ENCODE measurements around the gene DCAF17.

GRCh38 chr2:171523088-171524017 lies 89.3 kb downstream of the DCAF17 start:
- TF ChIP-seq JUN (IDR thresholded peaks at IDR 0.05) (no peak), POLR2A (IDR thresholded peaks at IDR 0.05; ENCODE audit: low read length) (no peak), SMC3 (IDR thresholded peaks at IDR 0.05) (no peak), RCOR1 (IDR thresholded peaks at IDR 0.05; ENCODE audit: low read depth, low read length) (no peak)
- TF ChIP-seq, protein P1, sequence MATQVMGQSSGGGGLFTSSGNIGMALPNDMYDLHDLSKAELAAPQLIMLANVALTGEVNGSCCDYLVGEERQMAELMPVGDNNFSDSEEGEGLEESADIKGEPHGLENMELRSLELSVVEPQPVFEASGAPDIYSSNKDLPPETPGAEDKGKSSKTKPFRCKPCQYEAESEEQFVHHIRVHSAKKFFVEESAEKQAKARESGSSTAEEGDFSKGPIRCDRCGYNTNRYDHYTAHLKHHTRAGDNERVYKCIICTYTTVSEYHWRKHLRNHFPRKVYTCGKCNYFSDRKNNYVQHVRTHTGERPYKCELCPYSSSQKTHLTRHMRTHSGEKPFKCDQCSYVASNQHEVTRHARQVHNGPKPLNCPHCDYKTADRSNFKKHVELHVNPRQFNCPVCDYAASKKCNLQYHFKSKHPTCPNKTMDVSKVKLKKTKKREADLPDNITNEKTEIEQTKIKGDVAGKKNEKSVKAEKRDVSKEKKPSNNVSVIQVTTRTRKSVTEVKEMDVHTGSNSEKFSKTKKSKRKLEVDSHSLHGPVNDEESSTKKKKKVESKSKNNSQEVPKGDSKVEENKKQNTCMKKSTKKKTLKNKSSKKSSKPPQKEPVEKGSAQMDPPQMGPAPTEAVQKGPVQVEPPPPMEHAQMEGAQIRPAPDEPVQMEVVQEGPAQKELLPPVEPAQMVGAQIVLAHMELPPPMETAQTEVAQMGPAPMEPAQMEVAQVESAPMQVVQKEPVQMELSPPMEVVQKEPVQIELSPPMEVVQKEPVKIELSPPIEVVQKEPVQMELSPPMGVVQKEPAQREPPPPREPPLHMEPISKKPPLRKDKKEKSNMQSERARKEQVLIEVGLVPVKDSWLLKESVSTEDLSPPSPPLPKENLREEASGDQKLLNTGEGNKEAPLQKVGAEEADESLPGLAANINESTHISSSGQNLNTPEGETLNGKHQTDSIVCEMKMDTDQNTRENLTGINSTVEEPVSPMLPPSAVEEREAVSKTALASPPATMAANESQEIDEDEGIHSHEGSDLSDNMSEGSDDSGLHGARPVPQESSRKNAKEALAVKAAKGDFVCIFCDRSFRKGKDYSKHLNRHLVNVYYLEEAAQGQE (IDR thresholded peaks at IDR 0.05), result no peak
- TF ChIP-seq, protein P2, sequence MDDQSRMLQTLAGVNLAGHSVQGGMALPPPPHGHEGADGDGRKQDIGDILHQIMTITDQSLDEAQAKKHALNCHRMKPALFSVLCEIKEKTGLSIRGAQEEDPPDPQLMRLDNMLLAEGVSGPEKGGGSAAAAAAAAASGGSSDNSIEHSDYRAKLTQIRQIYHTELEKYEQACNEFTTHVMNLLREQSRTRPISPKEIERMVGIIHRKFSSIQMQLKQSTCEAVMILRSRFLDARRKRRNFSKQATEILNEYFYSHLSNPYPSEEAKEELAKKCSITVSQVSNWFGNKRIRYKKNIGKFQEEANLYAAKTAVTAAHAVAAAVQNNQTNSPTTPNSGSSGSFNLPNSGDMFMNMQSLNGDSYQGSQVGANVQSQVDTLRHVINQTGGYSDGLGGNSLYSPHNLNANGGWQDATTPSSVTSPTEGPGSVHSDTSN (IDR thresholded peaks at IDR 0.05), result no peak
- TF ChIP-seq, protein P3, sequence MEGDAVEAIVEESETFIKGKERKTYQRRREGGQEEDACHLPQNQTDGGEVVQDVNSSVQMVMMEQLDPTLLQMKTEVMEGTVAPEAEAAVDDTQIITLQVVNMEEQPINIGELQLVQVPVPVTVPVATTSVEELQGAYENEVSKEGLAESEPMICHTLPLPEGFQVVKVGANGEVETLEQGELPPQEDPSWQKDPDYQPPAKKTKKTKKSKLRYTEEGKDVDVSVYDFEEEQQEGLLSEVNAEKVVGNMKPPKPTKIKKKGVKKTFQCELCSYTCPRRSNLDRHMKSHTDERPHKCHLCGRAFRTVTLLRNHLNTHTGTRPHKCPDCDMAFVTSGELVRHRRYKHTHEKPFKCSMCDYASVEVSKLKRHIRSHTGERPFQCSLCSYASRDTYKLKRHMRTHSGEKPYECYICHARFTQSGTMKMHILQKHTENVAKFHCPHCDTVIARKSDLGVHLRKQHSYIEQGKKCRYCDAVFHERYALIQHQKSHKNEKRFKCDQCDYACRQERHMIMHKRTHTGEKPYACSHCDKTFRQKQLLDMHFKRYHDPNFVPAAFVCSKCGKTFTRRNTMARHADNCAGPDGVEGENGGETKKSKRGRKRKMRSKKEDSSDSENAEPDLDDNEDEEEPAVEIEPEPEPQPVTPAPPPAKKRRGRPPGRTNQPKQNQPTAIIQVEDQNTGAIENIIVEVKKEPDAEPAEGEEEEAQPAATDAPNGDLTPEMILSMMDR (IDR thresholded peaks at IDR 0.05), result no peak

All from A549 (cell line).